ENCODE data around the gene TECTB.

TECTB gene

GRCh38 chr10:112265745-112266144 lies 17.5 kb upstream of the TECTB start:
- H3K27me3 ChIP-seq (ENCODE audit: control insufficient read depth in 1 of 2, insufficient read depth in 2 of 2, low read length in 2 of 2) = no peaks in the 10 kb centered on the region
- H3K4me3 ChIP-seq (ENCODE audit: low read depth in 1 of 2, low read length in 2 of 2) = no peak overlapping the region
- H3K9me3 ChIP-seq (ENCODE audit: control insufficient read depth in 1 of 2, low read length in 2 of 2) = no peaks in the 10 kb centered on the region
- no peak overlapping the region for H3K9ac ChIP-seq (ENCODE audit: low read depth in 1 of 2, low read length in 2 of 2)
- H3K27ac ChIP-seq (ENCODE audit: low read depth, low read length) = no peak overlapping the region
- no peaks in the 10 kb centered on the region for H3K36me3 ChIP-seq (ENCODE audit: control insufficient read depth in 1 of 2, insufficient read depth in 2 of 2, low read length in 2 of 2)
- peaks cover 0 to 8% of the 10 kb centered on the region in 2 donors for H3K4me1 ChIP-seq (ENCODE audit: control insufficient read depth in 1 of 2, insufficient read depth in 2 of 2, low read length in 2 of 2)

GRCh38 chr10:112269266-112269665 lies 13.9 kb upstream of the TECTB start:
- Histone ChIP-seq H3K9me3 (ENCODE audit: control insufficient read depth in 1 of 2, low read length in 2 of 2) (no peaks in the 10 kb centered on the region), H3K27ac (ENCODE audit: low read depth, low read length) (no peak overlapping the region), H3K4me1 (ENCODE audit: control insufficient read depth in 1 of 2, insufficient read depth in 2 of 2, low read length in 2 of 2) (no peaks in the 10 kb centered on the region), H3K9ac (ENCODE audit: low read depth in 1 of 2, low read length in 2 of 2) (no peak overlapping the region), H3K36me3 (ENCODE audit: control insufficient read depth in 1 of 2, insufficient read depth in 2 of 2, low read length in 2 of 2) (no peaks in the 10 kb centered on the region), H3K4me3 (ENCODE audit: low read depth in 1 of 2, low read length in 2 of 2) (no peak overlapping the region), H3K27me3 (ENCODE audit: control insufficient read depth in 1 of 2, insufficient read depth in 2 of 2, low read length in 2 of 2) (no peaks in the 10 kb centered on the region)

- H3K4me3 ChIP-seq (ENCODE audit: low read depth in 1 of 2, low read length in 2 of 2) = no peak overlapping the region
- H3K27me3 ChIP-seq (ENCODE audit: control insufficient read depth in 1 of 2, insufficient read depth in 2 of 2, low read length in 2 of 2) = no peaks in the 10 kb centered on the region
- H3K36me3 ChIP-seq (ENCODE audit: control insufficient read depth in 1 of 2, insufficient read depth in 2 of 2, low read length in 2 of 2) = no peaks in the 10 kb centered on the region
- H3K9me3 ChIP-seq (ENCODE audit: control insufficient read depth in 1 of 2, low read length in 2 of 2) = no peaks in the 10 kb centered on the region
- H3K27ac ChIP-seq (ENCODE audit: low read depth, low read length) = no peak overlapping the region
- peaks cover 0 to 12% of the 10 kb centered on the region in 2 donors for H3K4me1 ChIP-seq (ENCODE audit: control insufficient read depth in 1 of 2, insufficient read depth in 2 of 2, low read length in 2 of 2)
- H3K9ac ChIP-seq (ENCODE audit: low read depth in 1 of 2, low read length in 2 of 2) = no peak overlapping the region
These were observed 11.2 kb upstream of the TECTB start for GRCh38 chr10:112271982-112272381.

- no peak overlapping the region for H3K9ac ChIP-seq (ENCODE audit: low read depth in 1 of 2, low read length in 2 of 2)
These were observed 8.4 kb upstream of the TECTB start for GRCh38 chr10:112274831-112275230.

GRCh38 chr10:112275512-112276245 lies 7.5 kb upstream of the TECTB start:
- Histone ChIP-seq H3K27ac (ENCODE audit: low read depth, low read length) (no peak overlapping the region), H3K36me3 (ENCODE audit: control insufficient read depth in 1 of 2, insufficient read depth in 2 of 2, low read length in 2 of 2) (no peaks in the 10 kb centered on the region), H3K27me3 (ENCODE audit: control insufficient read depth in 1 of 2, insufficient read depth in 2 of 2, low read length in 2 of 2) (no peaks in the 10 kb centered on the region), H3K9me3 (ENCODE audit: control insufficient read depth in 1 of 2, low read length in 2 of 2) (no peaks in the 10 kb centered on the region), H3K4me3 (ENCODE audit: low read depth in 1 of 2, low read length in 2 of 2) (no peak overlapping the region), H3K9ac (ENCODE audit: low read depth in 1 of 2, low read length in 2 of 2) (no peak overlapping the region), H3K4me1 (ENCODE audit: control insufficient read depth in 1 of 2, insufficient read depth in 2 of 2, low read length in 2 of 2) (peaks cover 0 to 17% of the 10 kb centered on the region in 2 donors)

More at GRCh38 chr10:112274831-112275230, 8.4 kb upstream of the TECTB start:
- Histone ChIP-seq H3K4me1 (ENCODE audit: control insufficient read depth in 1 of 2, insufficient read depth in 2 of 2, low read length in 2 of 2) (peaks cover 0 to 17% of the 10 kb centered on the region in 2 donors), H3K36me3 (ENCODE audit: control insufficient read depth in 1 of 2, insufficient read depth in 2 of 2, low read length in 2 of 2) (no peaks in the 10 kb centered on the region), H3K4me3 (ENCODE audit: low read depth in 1 of 2, low read length in 2 of 2) (no peak overlapping the region), H3K27me3 (ENCODE audit: control insufficient read depth in 1 of 2, insufficient read depth in 2 of 2, low read length in 2 of 2) (no peaks in the 10 kb centered on the region), H3K27ac (ENCODE audit: low read depth, low read length) (no peak overlapping the region), H3K9me3 (ENCODE audit: control insufficient read depth in 1 of 2, low read length in 2 of 2) (no peaks in the 10 kb centered on the region)

- Histone ChIP-seq H3K36me3 (ENCODE audit: control insufficient read depth in 1 of 2, insufficient read depth in 2 of 2, low read length in 2 of 2) (no peaks in the 10 kb centered on the region), H3K27ac (ENCODE audit: low read depth, low read length) (no peak overlapping the region), H3K9ac (ENCODE audit: low read depth in 1 of 2, low read length in 2 of 2) (no peak overlapping the region), H3K27me3 (ENCODE audit: control insufficient read depth in 1 of 2, insufficient read depth in 2 of 2, low read length in 2 of 2) (no peaks in the 10 kb centered on the region), H3K9me3 (ENCODE audit: control insufficient read depth in 1 of 2, low read length in 2 of 2) (no peaks in the 10 kb centered on the region), H3K4me1 (ENCODE audit: control insufficient read depth in 1 of 2, insufficient read depth in 2 of 2, low read length in 2 of 2) (peaks cover 0 to 17% of the 10 kb centered on the region in 2 donors), H3K4me3 (ENCODE audit: low read depth in 1 of 2, low read length in 2 of 2) (no peak overlapping the region)
These were observed 4.3 kb upstream of the TECTB start for GRCh38 chr10:112278871-112279270.

GRCh38 chr10:112279433-112279832 lies 3.8 kb upstream of the TECTB start:
- H3K36me3 ChIP-seq (ENCODE audit: control insufficient read depth in 1 of 2, insufficient read depth in 2 of 2, low read length in 2 of 2) = no peaks in the 10 kb centered on the region
- H3K27ac ChIP-seq (ENCODE audit: low read depth, low read length) = no peak overlapping the region
- H3K4me1 ChIP-seq (ENCODE audit: control insufficient read depth in 1 of 2, insufficient read depth in 2 of 2, low read length in 2 of 2) = peaks cover 0 to 17% of the 10 kb centered on the region in 2 donors
- no peaks in the 10 kb centered on the region for H3K27me3 ChIP-seq (ENCODE audit: control insufficient read depth in 1 of 2, insufficient read depth in 2 of 2, low read length in 2 of 2)
- no peak overlapping the region for H3K4me3 ChIP-seq (ENCODE audit: low read depth in 1 of 2, low read length in 2 of 2)
- H3K9me3 ChIP-seq (ENCODE audit: control insufficient read depth in 1 of 2, low read length in 2 of 2) = no peaks in the 10 kb centered on the region
- H3K9ac ChIP-seq (ENCODE audit: low read depth in 1 of 2, low read length in 2 of 2) = no peak overlapping the region

GRCh38 chr10:112280205-112280921 lies 2.8 kb upstream of the TECTB start:
- Histone ChIP-seq H3K4me3 (ENCODE audit: low read depth in 1 of 2, low read length in 2 of 2) (no peak overlapping the region), H3K27me3 (ENCODE audit: control insufficient read depth in 1 of 2, insufficient read depth in 2 of 2, low read length in 2 of 2) (no peaks in the 10 kb centered on the region), H3K36me3 (ENCODE audit: control insufficient read depth in 1 of 2, insufficient read depth in 2 of 2, low read length in 2 of 2) (no peaks in the 10 kb centered on the region), H3K9ac (ENCODE audit: low read depth in 1 of 2, low read length in 2 of 2) (no peak overlapping the region), H3K4me1 (ENCODE audit: control insufficient read depth in 1 of 2, insufficient read depth in 2 of 2, low read length in 2 of 2) (peaks cover 0 to 14% of the 10 kb centered on the region in 2 donors), H3K27ac (ENCODE audit: low read depth, low read length) (no peak overlapping the region), H3K9me3 (ENCODE audit: control insufficient read depth in 1 of 2, low read length in 2 of 2) (no peaks in the 10 kb centered on the region)

- Histone ChIP-seq H3K4me3 (ENCODE audit: low read depth in 1 of 2, low read length in 2 of 2) (no peak overlapping the region), H3K4me1 (ENCODE audit: control insufficient read depth in 1 of 2, insufficient read depth in 2 of 2, low read length in 2 of 2) (peaks cover 0 to 5% of the 10 kb centered on the region in 2 donors), H3K36me3 (ENCODE audit: control insufficient read depth in 1 of 2, insufficient read depth in 2 of 2, low read length in 2 of 2) (no peaks in the 10 kb centered on the region), H3K27me3 (ENCODE audit: control insufficient read depth in 1 of 2, insufficient read depth in 2 of 2, low read length in 2 of 2) (no peaks in the 10 kb centered on the region), H3K9ac (ENCODE audit: low read depth in 1 of 2, low read length in 2 of 2) (no peak overlapping the region), H3K9me3 (ENCODE audit: control insufficient read depth in 1 of 2, low read length in 2 of 2) (no peaks in the 10 kb centered on the region), H3K27ac (ENCODE audit: low read depth, low read length) (no peak overlapping the region)
These were observed 1.1 kb upstream of the TECTB start for GRCh38 chr10:112282086-112282485.
